GM23248 (cell line): ENCODE results near the gene TH.

Experiments used
- EZH2 ChIP-seq: fragments of 200-600 bp; sonication (generic); IDR thresholded peaks from 2 replicates; pipeline ENCODE4 v1.6.1; 2018; ENCODE audit warnings: antibody characterized with exemption, mild to moderate bottlenecking; ENCODE audit not compliant: insufficient read depth, poor library complexity, severe bottlenecking
- EZH2phosphoT487 ChIP-seq: fragments of 200-600 bp; sonication (generic); IDR thresholded peaks from 2 replicates; pipeline ENCODE4 v1.6.1; 2018; ENCODE audit warnings: antibody characterized with exemption, moderate library complexity, mild to moderate bottlenecking, low read depth; ENCODE audit not compliant: insufficient read depth

- TF ChIP-seq EZH2phosphoT487 = no peak
- no peak for TF ChIP-seq EZH2
These were observed 24.1 kb upstream of the TH start for GRCh38 chr11:2195756-2196088.
